WI38 (cell line): ENCODE data around the gene MACIR.

Experiments
- H3K4me3 ChIP-seq: 2 replicates; pipeline ENCODE4 v1.5.1; 2011; ENCODE audit warnings: low read depth, mild to moderate bottlenecking, control low read depth, low read length
- CTCF ChIP-seq: IDR thresholded peaks from 2 replicates; pipeline ENCODE4 v1.5.1; 2012; ENCODE audit warnings: low read depth, mild to moderate bottlenecking, control low read depth, low read length

MACIR gene

GRCh38 chr5:103298117-103298516 is 39.6 kb downstream of the MACIR start:
- no peak for TF ChIP-seq CTCF
- no peak overlapping the region for H3K4me3 ChIP-seq

GRCh38 chr5:103298607-103299188 is 40.1 kb downstream of the MACIR start:
- no peak overlapping the region for H3K4me3 ChIP-seq
- no peak for TF ChIP-seq CTCF

- TF ChIP-seq CTCF: no peak
- no peak overlapping the region for H3K4me3 ChIP-seq
These were observed 47.2 kb downstream of the MACIR start for GRCh38 chr5:103305809-103306208.

GRCh38 chr5:103307470-103307869 is 48.9 kb downstream of the MACIR start:
- no peak overlapping the region for H3K4me3 ChIP-seq
- no peak for TF ChIP-seq CTCF

- no peak overlapping the region for H3K4me3 ChIP-seq
- TF ChIP-seq CTCF: no peak
These were observed 50.2 kb downstream of the MACIR start for GRCh38 chr5:103308774-103309173.

- no peak for TF ChIP-seq CTCF
- H3K4me3 ChIP-seq: no peak overlapping the region
These were observed 54.5 kb downstream of the MACIR start for GRCh38 chr5:103313056-103313455.

GRCh38 chr5:103315455-103315854 is 56.9 kb downstream of the MACIR start:
- TF ChIP-seq CTCF: no peak
- no peak overlapping the region for H3K4me3 ChIP-seq
